ENCODE measurements around the gene NIM1K. TPM values are rescaled to one million over a fixed set of nuclear protein-coding genes. Genes with fewer than 3 reads are reported as not detected.
A peak's percentile ranks its signal among the peaks of the same experiment; 100 is the strongest.

The NIM1K gene
- 0.63 and 4.9 TPM in 2 replicates for total RNA-seq (2014; rRNA removed; shearing (Covaris generic))
- 1.2 and 1.8 TPM in 2 replicates for polyA plus RNA-seq (2016; fragmentation: Nextera tagmentation; extraction: Ambion mirVana)

DNA sequence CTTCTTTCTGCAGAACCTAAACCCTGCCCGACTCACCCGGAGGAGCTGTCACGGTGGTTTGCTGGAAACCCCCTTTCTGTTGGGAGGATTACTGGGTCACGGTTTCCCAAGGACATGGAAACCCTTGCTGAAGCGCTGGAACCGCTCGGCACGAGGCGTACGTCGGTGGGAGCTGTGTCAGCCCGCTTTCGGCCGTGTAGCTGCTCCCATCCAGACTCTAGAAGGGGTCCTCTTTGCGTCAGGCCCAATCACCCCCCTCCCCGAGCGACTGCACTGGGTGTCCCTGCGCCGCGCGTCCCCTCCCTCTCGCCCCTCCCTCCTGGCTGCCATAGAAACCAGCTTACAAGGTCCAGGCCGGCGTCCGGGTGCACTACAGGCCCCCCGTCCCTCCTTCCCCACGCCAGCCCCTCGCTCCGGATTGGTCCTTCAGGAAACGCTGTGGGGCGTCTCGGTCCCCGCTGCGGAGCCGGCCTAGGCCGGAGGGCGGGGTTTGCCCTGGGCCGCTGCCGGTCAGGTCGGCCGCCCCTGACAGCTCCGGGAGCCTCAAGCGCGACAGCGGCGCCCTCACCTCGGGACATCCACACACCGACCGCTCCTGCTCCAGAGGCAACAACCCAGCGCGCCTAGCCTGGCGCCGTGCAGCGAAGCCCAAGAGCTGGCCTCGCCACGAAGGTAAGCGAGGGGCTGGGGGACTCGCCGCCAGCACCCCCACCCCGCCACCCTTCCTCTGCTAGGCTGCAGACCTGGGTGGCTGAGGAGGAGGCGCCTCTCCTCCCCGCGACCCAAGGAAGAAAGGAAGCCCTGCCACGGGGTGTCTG is at the start of gene NIM1K:
Gene NIM1K (plus strand): TSS at position 486 of the 818 bp plus-strand sequence. CDS start 53,551 bp downstream, outside the sequence.
- Histone ChIP-seq H3K27ac (peak within 1 kb of the TSS; percentile 93), H3K27me3 (replicated peaks; ENCODE audit: insufficient read depth) (no peaks in the 10 kb centered on the region), H3K9ac (peak within 1 kb of the TSS; percentile 84), H3K36me3 (ENCODE audit: low read depth) (no peaks in the 10 kb centered on the region), H3K9me3 (ENCODE audit: low read depth) (no peaks in the 10 kb centered on the region), H2AFZ (peak within 1 kb of the TSS; percentile 82), H4K20me1 (ENCODE audit: insufficient read depth) (no peaks in the 10 kb centered on the region), H3K4me1 (ENCODE audit: insufficient read depth) (peaks cover 6% of the 10 kb centered on the region), H3K4me3 (peak within 1 kb of the TSS; percentile 78), H3K79me2 (ENCODE audit: insufficient read depth) (no peaks in the 10 kb centered on the region), H3F3A (ENCODE audit: insufficient read depth) (peaks cover 26% of the 10 kb centered on the region), H3K9me2 (ENCODE audit: insufficient read depth) (no peaks in the 10 kb centered on the region), H3K4me2 (ENCODE audit: unreplicated experiment) (peak within 1 kb of the TSS; percentile 87)
- peak; percentile 54 for DNase-seq
- 3 to 4% methylated on average over 44 to 64 of the region's 64 CpGs for WGBS, 2 experiments (ENCODE audit: low coverage in 1 of 2, low lambda C conversion rate in 2 of 2, missing lambda C conversion rate in 2 of 2)
- in situ Hi-C loops (cut with MboI), result no loop called here
- TF ChIP-seq EZH2phosphoT487 (IDR thresholded peaks at IDR 0.05; ENCODE audit: insufficient read depth, low read depth) (no peak), EZH2 (IDR thresholded peaks at IDR 0.05; ENCODE audit: insufficient read depth, poor library complexity, severe bottlenecking) (no peak)

- peaks cover 3% of the 10 kb centered on the region; the same call in 1 of the 2 replicates for H3K4me1 ChIP-seq (ENCODE audit: insufficient read depth)
- H3K4me2 ChIP-seq (ENCODE audit: unreplicated experiment), result no peak overlapping the region
- no peak overlapping the region for H3K27ac ChIP-seq
- peaks cover 92% of the 10 kb centered on the region for H3K79me2 ChIP-seq (ENCODE audit: insufficient read depth)
- no peak overlapping the region for H3K4me3 ChIP-seq
- 96 to 97% methylated on average over 3 of the region's 3 CpGs for WGBS, 2 experiments (ENCODE audit: low coverage in 1 of 2, low lambda C conversion rate in 2 of 2, missing lambda C conversion rate in 2 of 2)
- no peaks in the 10 kb centered on the region; the same call in 1 of the 2 replicates for H4K20me1 ChIP-seq (ENCODE audit: insufficient read depth)
- DNase-seq, result no peak
- TF ChIP-seq EZH2 (IDR thresholded peaks at IDR 0.05; ENCODE audit: insufficient read depth, poor library complexity, severe bottlenecking) (no peak), EZH2phosphoT487 (IDR thresholded peaks at IDR 0.05; ENCODE audit: insufficient read depth, low read depth) (no peak)
- no peaks in the 10 kb centered on the region for H3K27me3 ChIP-seq (replicated peaks; ENCODE audit: insufficient read depth)
- H2AFZ ChIP-seq, result no peak overlapping the region
- H3K9ac ChIP-seq, result no peak overlapping the region
- no peaks in the 10 kb centered on the region for H3F3A ChIP-seq (ENCODE audit: insufficient read depth)
- H3K9me2 ChIP-seq (ENCODE audit: insufficient read depth), result no peaks in the 10 kb centered on the region
- H3K36me3 ChIP-seq (ENCODE audit: low read depth), result peaks cover 30% of the 10 kb centered on the region; the same call in 1 of the 2 replicates
- no peaks in the 10 kb centered on the region for H3K9me3 ChIP-seq (ENCODE audit: low read depth)
- in situ Hi-C loops (cut with MboI), result no loop called here
These were observed 47.0 kb upstream of the NIM1K start for GRCh38 chr5:43145071-43145470.

DNA sequence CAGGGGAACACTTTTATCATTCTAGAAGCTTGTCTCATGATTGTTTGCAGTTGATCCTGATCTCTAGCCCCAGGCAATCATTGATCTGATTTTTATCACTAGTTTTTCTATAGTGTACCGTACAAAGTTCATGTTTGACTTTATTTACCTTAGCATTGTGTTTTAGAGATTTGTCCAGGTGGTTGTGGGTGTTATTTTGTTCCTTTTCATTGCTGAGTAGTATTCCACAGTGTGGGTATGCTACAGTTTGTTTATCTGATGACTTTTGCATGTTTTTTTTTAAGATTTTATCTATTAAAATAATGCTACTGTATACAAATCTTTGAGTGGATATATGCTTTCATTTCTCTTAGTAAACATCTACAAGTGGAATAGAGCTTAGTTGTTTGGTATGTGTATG is 45.1 kb upstream of the NIM1K start:
- Histone ChIP-seq H3K27ac (no peak overlapping the region), H3K9me3 (ENCODE audit: low read depth) (no peaks in the 10 kb centered on the region), H3K4me3 (no peak overlapping the region), H3K9ac (no peak overlapping the region), H3K27me3 (replicated peaks; ENCODE audit: insufficient read depth) (no peaks in the 10 kb centered on the region), H3K4me2 (ENCODE audit: unreplicated experiment) (no peak overlapping the region), H3F3A (ENCODE audit: insufficient read depth) (no peaks in the 10 kb centered on the region), H3K36me3 (ENCODE audit: low read depth) (peaks cover 28% of the 10 kb centered on the region; the same call in 1 of the 2 replicates), H4K20me1 (ENCODE audit: insufficient read depth) (no peaks in the 10 kb centered on the region; the same call in 1 of the 2 replicates), H3K79me2 (ENCODE audit: insufficient read depth) (peaks cover 92% of the 10 kb centered on the region), H2AFZ (no peak overlapping the region), H3K4me1 (ENCODE audit: insufficient read depth) (no peaks in the 10 kb centered on the region), H3K9me2 (ENCODE audit: insufficient read depth) (no peaks in the 10 kb centered on the region)
- TF ChIP-seq EZH2phosphoT487 (IDR thresholded peaks at IDR 0.05; ENCODE audit: insufficient read depth, low read depth), result no peak
- TF ChIP-seq EZH2 (IDR thresholded peaks at IDR 0.05; ENCODE audit: insufficient read depth, poor library complexity, severe bottlenecking), result no peak
- DNase-seq, result no peak
- in situ Hi-C loops (cut with MboI), result no loop called here
- WGBS, 2 experiments (ENCODE audit: low coverage in 1 of 2, low lambda C conversion rate in 2 of 2, missing lambda C conversion rate in 2 of 2), result 65 to 91% methylated on average over 1 of the region's 1 CpG

GRCh38 chr5:43148417-43148816 is 43.6 kb upstream of the NIM1K start:
- Histone ChIP-seq H4K20me1 (ENCODE audit: insufficient read depth) (no peaks in the 10 kb centered on the region; the same call in 1 of the 2 replicates), H3K4me2 (ENCODE audit: unreplicated experiment) (no peak overlapping the region), H3K9me3 (ENCODE audit: low read depth) (no peaks in the 10 kb centered on the region), H3K79me2 (ENCODE audit: insufficient read depth) (peaks cover 94% of the 10 kb centered on the region), H3K36me3 (ENCODE audit: low read depth) (peaks cover 25% of the 10 kb centered on the region; the same call in 1 of the 2 replicates), H3K9ac (no peak overlapping the region), H3K9me2 (ENCODE audit: insufficient read depth) (no peaks in the 10 kb centered on the region), H3K4me3 (no peak overlapping the region), H3K4me1 (ENCODE audit: insufficient read depth) (peaks cover 8% of the 10 kb centered on the region), H3F3A (ENCODE audit: insufficient read depth) (no peaks in the 10 kb centered on the region), H2AFZ (no peak overlapping the region), H3K27ac (no peak overlapping the region), H3K27me3 (replicated peaks; ENCODE audit: insufficient read depth) (no peaks in the 10 kb centered on the region)
- WGBS, 2 experiments (ENCODE audit: low coverage in 1 of 2, low lambda C conversion rate in 2 of 2, missing lambda C conversion rate in 2 of 2), result 87 to 89% methylated on average over 1 of the region's 1 CpG
- DNase-seq, result no peak
- in situ Hi-C loops (cut with MboI), result no loop called here
- TF ChIP-seq EZH2 (IDR thresholded peaks at IDR 0.05; ENCODE audit: insufficient read depth, poor library complexity, severe bottlenecking) (no peak), EZH2phosphoT487 (IDR thresholded peaks at IDR 0.05; ENCODE audit: insufficient read depth, low read depth) (no peak)

Measured in GM23248 (cell line).